Hematopoietic multipotent progenitor cell treated with erythropoietin and hydrocortisone succinate and interleukin-3 and kit ligand, for 15 days (in vitro differentiated cells): Measurements from ENCODE around the gene SECISBP2L.

Experiments
- DNase-seq: peaks from one replicate; pipeline ENCODE4 v3.0.0-alpha.2; 2015; ENCODE audit warnings: low spot score

SECISBP2L gene

GRCh38 chr15:48966595-48967301 lies 79.5 kb downstream of the SECISBP2L start:
- DNase-seq, result no peak

- no peak for DNase-seq
Observed at GRCh38 chr15:48965972-48966371, 80.3 kb downstream of the SECISBP2L start.

- no peak for DNase-seq
Observed at GRCh38 chr15:48964898-48965297, 81.3 kb downstream of the SECISBP2L start.

- no peak for DNase-seq
Observed at GRCh38 chr15:48963524-48964113, 82.6 kb downstream of the SECISBP2L start, which contains the start of gene SHC4. TSS of gene SHC4 (minus strand) at chr15:48963919. CDS start at chr15:48963015, 904 bp downstream.

- no peak for DNase-seq
Observed at GRCh38 chr15:48962662-48963523, 83.4 kb downstream of the SECISBP2L start.

- DNase-seq, result no peak
Observed at GRCh38 chr15:48955967-48956366, 90.3 kb downstream of the SECISBP2L start.

- no peak for DNase-seq
Observed at GRCh38 chr15:48955370-48955769, 90.9 kb downstream of the SECISBP2L start.

- no peak for DNase-seq
Observed at GRCh38 chr15:48954538-48954937, 91.7 kb downstream of the SECISBP2L start.

GRCh38 chr15:48946840-48947187 lies 99.4 kb downstream of the SECISBP2L start:
- no peak for DNase-seq

- no peak for DNase-seq
Observed at GRCh38 chr15:48946074-48946839, 100.0 kb downstream of the SECISBP2L start.

- DNase-seq, result no peak
Observed at GRCh38 chr15:48945386-48945785, 100.9 kb downstream of the SECISBP2L start.

- no peak for DNase-seq
Observed at GRCh38 chr15:48941904-48942303, 104.3 kb downstream of the SECISBP2L start.

GRCh38 chr15:48940508-48940907 lies 105.7 kb downstream of the SECISBP2L start:
- DNase-seq, result no peak

GRCh38 chr15:48939648-48940047 lies 106.6 kb downstream of the SECISBP2L start:
- no peak for DNase-seq
